ENCODE measurements around the gene DCC.

DNA sequence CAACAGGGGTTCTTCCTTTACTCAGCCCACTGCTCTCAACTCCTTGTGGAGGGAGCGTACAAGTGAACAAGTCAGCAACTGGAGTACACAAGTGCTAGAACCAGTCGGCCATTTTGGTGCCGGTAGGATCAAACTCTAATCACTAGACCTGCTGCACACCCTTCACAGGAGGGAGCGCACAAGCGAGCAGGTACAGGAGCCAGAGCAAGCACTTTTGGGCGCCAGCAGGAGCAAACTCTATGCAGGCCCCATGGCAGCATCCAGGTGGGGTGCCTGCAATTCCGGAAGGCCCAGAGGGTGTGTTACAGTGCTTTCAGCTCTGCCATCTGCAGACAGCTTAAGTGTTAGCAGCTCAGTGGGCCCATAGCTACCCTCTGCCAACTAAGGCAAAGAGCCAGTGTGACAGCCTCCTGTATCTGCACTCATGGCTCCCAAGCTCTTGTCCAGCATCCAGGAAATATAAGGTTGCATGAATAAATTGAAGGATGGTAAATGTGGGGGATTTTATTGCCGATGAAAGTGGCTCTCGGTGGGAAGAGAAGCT is 426.1 kb downstream of the DCC start:
- no peak for TF ChIP-seq JUND (IDR thresholded peaks at IDR 0.05)
- no peak for TF ChIP-seq EP300 (IDR thresholded peaks at IDR 0.05; ENCODE audit: borderline replicate concordance in 1 of 2, low read depth in 1 of 2, low read length in 1 of 2)
- TF ChIP-seq PBX3 (IDR thresholded peaks at IDR 0.05), result no peak
- TF ChIP-seq, protein P1, sequence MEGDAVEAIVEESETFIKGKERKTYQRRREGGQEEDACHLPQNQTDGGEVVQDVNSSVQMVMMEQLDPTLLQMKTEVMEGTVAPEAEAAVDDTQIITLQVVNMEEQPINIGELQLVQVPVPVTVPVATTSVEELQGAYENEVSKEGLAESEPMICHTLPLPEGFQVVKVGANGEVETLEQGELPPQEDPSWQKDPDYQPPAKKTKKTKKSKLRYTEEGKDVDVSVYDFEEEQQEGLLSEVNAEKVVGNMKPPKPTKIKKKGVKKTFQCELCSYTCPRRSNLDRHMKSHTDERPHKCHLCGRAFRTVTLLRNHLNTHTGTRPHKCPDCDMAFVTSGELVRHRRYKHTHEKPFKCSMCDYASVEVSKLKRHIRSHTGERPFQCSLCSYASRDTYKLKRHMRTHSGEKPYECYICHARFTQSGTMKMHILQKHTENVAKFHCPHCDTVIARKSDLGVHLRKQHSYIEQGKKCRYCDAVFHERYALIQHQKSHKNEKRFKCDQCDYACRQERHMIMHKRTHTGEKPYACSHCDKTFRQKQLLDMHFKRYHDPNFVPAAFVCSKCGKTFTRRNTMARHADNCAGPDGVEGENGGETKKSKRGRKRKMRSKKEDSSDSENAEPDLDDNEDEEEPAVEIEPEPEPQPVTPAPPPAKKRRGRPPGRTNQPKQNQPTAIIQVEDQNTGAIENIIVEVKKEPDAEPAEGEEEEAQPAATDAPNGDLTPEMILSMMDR (IDR thresholded peaks at IDR 0.05), result no peak
- no peak for TF ChIP-seq EZH2phosphoT487 (IDR thresholded peaks at IDR 0.05; ENCODE audit: borderline replicate concordance, low read depth)
- no peak for TF ChIP-seq ZBTB33 (IDR thresholded peaks at IDR 0.05; ENCODE audit: borderline replicate concordance, low read depth)
- TF ChIP-seq FOXM1 (IDR thresholded peaks at IDR 0.05; ENCODE audit: low read depth), result no peak
- TF ChIP-seq SIN3A (IDR thresholded peaks at IDR 0.05; ENCODE audit: borderline replicate concordance, low read depth, low read length), result no peak
- no peak for TF ChIP-seq POLR2AphosphoS5 (IDR thresholded peaks at IDR 0.05; ENCODE audit: low read depth, low read length)
- no peak for TF ChIP-seq RFX5 (IDR thresholded peaks at IDR 0.05; ENCODE audit: low read length)
- no peak for TF ChIP-seq GATA2 (CRISPR knock-in tag; IDR thresholded peaks at IDR 0.05)
